Measurements from ENCODE around the gene OGFRL1.

DNA sequence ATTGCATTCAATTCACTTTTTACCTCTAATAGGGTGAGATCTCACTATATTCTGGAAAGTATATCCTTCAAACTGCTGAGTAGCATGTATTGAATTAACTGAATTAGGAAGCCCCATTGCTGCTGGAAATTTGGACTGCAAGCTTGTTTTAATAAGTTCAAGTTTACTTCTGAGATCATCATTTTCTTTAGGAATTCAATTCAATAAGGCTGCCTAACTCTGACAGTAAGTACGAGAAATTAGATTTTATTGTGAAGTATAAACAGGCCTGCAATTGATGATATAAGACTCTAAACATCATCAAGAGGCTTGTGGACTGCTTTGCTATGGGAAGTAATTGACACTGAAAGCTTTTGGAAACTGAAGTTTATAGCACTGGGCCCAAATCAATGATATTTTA, 44.4 kb downstream of the OGFRL1 start:
- TF ChIP-seq, protein P1, sequence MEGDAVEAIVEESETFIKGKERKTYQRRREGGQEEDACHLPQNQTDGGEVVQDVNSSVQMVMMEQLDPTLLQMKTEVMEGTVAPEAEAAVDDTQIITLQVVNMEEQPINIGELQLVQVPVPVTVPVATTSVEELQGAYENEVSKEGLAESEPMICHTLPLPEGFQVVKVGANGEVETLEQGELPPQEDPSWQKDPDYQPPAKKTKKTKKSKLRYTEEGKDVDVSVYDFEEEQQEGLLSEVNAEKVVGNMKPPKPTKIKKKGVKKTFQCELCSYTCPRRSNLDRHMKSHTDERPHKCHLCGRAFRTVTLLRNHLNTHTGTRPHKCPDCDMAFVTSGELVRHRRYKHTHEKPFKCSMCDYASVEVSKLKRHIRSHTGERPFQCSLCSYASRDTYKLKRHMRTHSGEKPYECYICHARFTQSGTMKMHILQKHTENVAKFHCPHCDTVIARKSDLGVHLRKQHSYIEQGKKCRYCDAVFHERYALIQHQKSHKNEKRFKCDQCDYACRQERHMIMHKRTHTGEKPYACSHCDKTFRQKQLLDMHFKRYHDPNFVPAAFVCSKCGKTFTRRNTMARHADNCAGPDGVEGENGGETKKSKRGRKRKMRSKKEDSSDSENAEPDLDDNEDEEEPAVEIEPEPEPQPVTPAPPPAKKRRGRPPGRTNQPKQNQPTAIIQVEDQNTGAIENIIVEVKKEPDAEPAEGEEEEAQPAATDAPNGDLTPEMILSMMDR (IDR thresholded peaks at IDR 0.05; ENCODE audit: low read length) = no peak
- TF ChIP-seq EZH2 (IDR thresholded peaks at IDR 0.05; ENCODE audit: borderline replicate concordance, low read length) = no peak
